ENCODE data around the gene CD300LB. TPM values are rescaled to one million over a fixed set of nuclear protein-coding genes. Genes with fewer than 3 reads are reported as not detected.

The CD300LB gene
- total RNA-seq, 2 donors from 2014 or later: not detected

DNA sequence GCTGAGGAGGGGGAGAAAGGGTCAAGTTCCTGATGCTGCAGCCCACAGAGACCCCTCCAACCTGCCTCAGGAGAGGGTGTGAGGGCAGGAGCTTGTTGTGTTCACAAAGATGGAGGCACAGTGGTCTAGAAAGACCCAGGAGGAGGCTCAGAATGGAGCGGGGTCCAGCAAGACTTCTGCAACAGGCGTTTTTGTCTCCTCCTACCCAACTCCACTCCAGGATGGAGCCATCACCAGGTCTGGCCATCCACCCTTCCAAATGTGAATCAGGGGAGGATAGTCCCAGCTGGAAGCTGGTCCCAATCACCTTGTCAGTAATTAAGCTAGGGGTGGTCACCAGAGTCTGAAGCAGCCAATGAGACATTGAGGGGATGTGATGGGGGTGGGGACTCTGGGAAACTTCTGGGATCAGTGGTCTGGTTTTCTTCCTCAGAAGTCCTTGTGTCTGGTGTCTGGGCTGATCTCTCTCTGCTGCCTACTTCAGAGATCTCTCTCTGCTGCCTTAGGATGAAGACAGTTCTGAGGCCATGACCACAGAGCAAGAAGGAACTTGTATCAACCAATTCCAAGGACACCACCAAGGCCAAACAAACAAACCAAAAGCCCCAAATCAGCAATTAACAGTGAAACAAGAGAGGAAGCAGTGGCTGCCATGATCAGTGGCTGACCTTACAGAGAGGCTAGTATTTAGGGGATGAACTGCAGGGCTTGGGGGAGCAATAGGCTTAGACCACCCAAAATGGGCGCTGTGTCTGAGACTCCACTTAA is 14.5 kb downstream of the CD300LB start:
- no peaks in the 10 kb centered on the region for H3K36me3 ChIP-seq (ENCODE audit: control insufficient read depth, insufficient read depth, low read length)
- WGBS, 2 experiments (ENCODE audit: insufficient coverage in 1 of 2, insufficient read length in 1 of 2): 80 to 82% methylated on average over 1 to 3 of the region's 3 CpGs
- H3K27ac ChIP-seq (ENCODE audit: low read depth, low read length): no peak overlapping the region
- Mint-ChIP-seq H3K4me1 (no peaks in the 10 kb centered on the region), H3K27me3 (ENCODE audit: insufficient read depth) (peaks cover 34% of the 10 kb centered on the region), H3K9me3 (peaks cover 22% of the 10 kb centered on the region), H3K27ac (no peak overlapping the region), H3K4me3 (no peak overlapping the region), H3K36me3 (ENCODE audit: low read depth) (peaks cover 9% of the 10 kb centered on the region)
- TF ChIP-seq CTCF (conservative IDR thresholded peaks at IDR 0.05): no peak
- DNase-seq: no peak
- H3K9ac ChIP-seq (ENCODE audit: extremely low read depth, low read length, poor library complexity, severe bottlenecking): no peak overlapping the region
- peaks cover 10% of the 10 kb centered on the region for H3K27me3 ChIP-seq (ENCODE audit: control insufficient read depth, insufficient read depth, low read length, poor library complexity, severe bottlenecking)
- H3K4me1 ChIP-seq (ENCODE audit: control insufficient read depth, insufficient read depth, low read length): no peaks in the 10 kb centered on the region
- H3K4me3 ChIP-seq (ENCODE audit: low read length): no peak overlapping the region
- H3K9me3 ChIP-seq (ENCODE audit: control insufficient read depth, low read length): peaks cover 15% of the 10 kb centered on the region

- Histone ChIP-seq H3K9ac (ENCODE audit: extremely low read depth, low read length, poor library complexity, severe bottlenecking) (no peak overlapping the region), H3K4me3 (ENCODE audit: low read length) (no peak overlapping the region), H3K27ac (ENCODE audit: low read depth, low read length) (no peak overlapping the region), H3K27me3 (ENCODE audit: control insufficient read depth, insufficient read depth, low read length, poor library complexity, severe bottlenecking) (peaks cover 11% of the 10 kb centered on the region), H3K36me3 (ENCODE audit: control insufficient read depth, insufficient read depth, low read length) (no peaks in the 10 kb centered on the region), H3K4me1 (ENCODE audit: control insufficient read depth, insufficient read depth, low read length) (no peaks in the 10 kb centered on the region), H3K9me3 (ENCODE audit: control insufficient read depth, low read length) (peaks cover 15% of the 10 kb centered on the region)
- Mint-ChIP-seq H3K36me3 (ENCODE audit: low read depth) (peaks cover 9% of the 10 kb centered on the region), H3K27me3 (ENCODE audit: insufficient read depth) (peaks cover 35% of the 10 kb centered on the region), H3K4me1 (no peaks in the 10 kb centered on the region), H3K9me3 (peaks cover 22% of the 10 kb centered on the region), H3K27ac (no peak overlapping the region), H3K4me3 (no peak overlapping the region)
- DNase-seq: no peak
- 74 to 88% methylated on average over 2 to 4 of the region's 4 CpGs for WGBS, 2 experiments (ENCODE audit: insufficient coverage in 1 of 2, insufficient read length in 1 of 2)
- no peak for TF ChIP-seq CTCF (conservative IDR thresholded peaks at IDR 0.05)
These were observed 15.3 kb downstream of the CD300LB start for GRCh38 chr17:74515941-74516340.

GRCh38 chr17:74514632-74515334 is 16.5 kb downstream of the CD300LB start:
- Histone ChIP-seq H3K27ac (ENCODE audit: low read depth, low read length) (no peak overlapping the region), H3K4me3 (ENCODE audit: low read length) (no peak overlapping the region), H3K27me3 (ENCODE audit: control insufficient read depth, insufficient read depth, low read length, poor library complexity, severe bottlenecking) (peaks cover 11% of the 10 kb centered on the region), H3K9ac (ENCODE audit: extremely low read depth, low read length, poor library complexity, severe bottlenecking) (no peak overlapping the region), H3K4me1 (ENCODE audit: control insufficient read depth, insufficient read depth, low read length) (no peaks in the 10 kb centered on the region), H3K9me3 (ENCODE audit: control insufficient read depth, low read length) (peaks cover 15% of the 10 kb centered on the region), H3K36me3 (ENCODE audit: control insufficient read depth, insufficient read depth, low read length) (no peaks in the 10 kb centered on the region)
- Mint-ChIP-seq H3K4me3 (no peak overlapping the region), H3K27me3 (ENCODE audit: insufficient read depth) (peaks cover 33% of the 10 kb centered on the region), H3K9me3 (peaks cover 22% of the 10 kb centered on the region), H3K27ac (peak overlapping the region; percentile 95), H3K36me3 (ENCODE audit: low read depth) (peaks cover 9% of the 10 kb centered on the region), H3K4me1 (no peaks in the 10 kb centered on the region)
- DNase-seq: no peak
- 90 to 93% methylated on average over 10 of the region's 10 CpGs for WGBS, 2 experiments (ENCODE audit: insufficient coverage in 1 of 2, insufficient read length in 1 of 2)
- no peak for TF ChIP-seq CTCF (conservative IDR thresholded peaks at IDR 0.05)

Measured in endodermal cell (in vitro differentiated cells).